ENCODE results near the gene TAPBP. TPM values are rescaled to one million over a fixed set of nuclear protein-coding genes. Genes with fewer than 3 reads are reported as not detected.
A peak's percentile ranks its signal among the peaks of the same experiment; 100 is the strongest.
"Not testable (repeated sequence)": the region's sequence is repeated elsewhere in the genome, so short reads cannot be mapped to it uniquely, and the experiment has no call there.

The TAPBP gene
- total RNA-seq (100 to 1,000 TPM in 1 of 2 donors, 10 to 100 TPM in 1; 73.9 to 113 TPM), polyA plus RNA-seq (10 to 100 TPM; 12.5 to 34.7 TPM)
- long read RNA-seq, donor 1, transcript TAPBP-234 (8 exons, 3,759 nt) = major isoform, 24 of 72 reads
- long read RNA-seq, donor 1, partial matches to known transcripts = 9 of 72 reads
- long read RNA-seq, donor 1, other reads (novel, unspliced or antisense) = 39 of 72 reads
- long read RNA-seq, donor 2, transcript TAPBP-234 (8 exons, 3,759 nt) = major isoform, 19 of 61 reads
- long read RNA-seq, donor 2, partial matches to known transcripts = 21 of 61 reads
- long read RNA-seq, donor 2, other reads (novel, unspliced or antisense) = 19 of 61 reads

GRCh38 chr6:33313709-33314514 is at the start of gene TAPBP:
Gene TAPBP (minus strand): TSS chr6:33314078. CDS start chr6:33314041, 37 bp downstream.
- ATAC-seq (ENCODE audit: low FRiP score) = peak; percentile 38
- intact Hi-C loops (cut with DNase I) = loop anchor here in 1 of 2 donors (5.0 kb wide), 1 partner anchor 37 kb away; the partner anchor contains the start of gene B3GALT4
- WGBS, 2 donors = 0% methylated on average over 44 to 47 of the region's 47 CpGs

GRCh38 chr6:33363486-33363885 is 49.6 kb upstream of the TAPBP start:
- WGBS, 2 donors = 76 to 78% methylated on average over 12 of the region's 12 CpGs
- ATAC-seq (ENCODE audit: low FRiP score); H3K4me1 ChIP-seq (ENCODE audit: control insufficient read depth in 1 of 2, insufficient read depth in 2 of 2, low read length in 2 of 2); H3K27ac ChIP-seq (ENCODE audit: low read depth in 1 of 2, low read length in 2 of 2); H3K27me3 ChIP-seq (ENCODE audit: control insufficient read depth in 1 of 2, insufficient read depth in 2 of 2, low read length in 1 of 2); H3K4me3 ChIP-seq (ENCODE audit: low read length in 2 of 2); intact Hi-C loops (cut with DNase I); H3K36me3 ChIP-seq (ENCODE audit: control insufficient read depth in 1 of 2, insufficient read depth in 2 of 2, low read length in 1 of 2); H3K9me3 ChIP-seq (ENCODE audit: control insufficient read depth, low read length); DNase-seq: not testable (repeated sequence)

More at GRCh38 chr6:33313709-33314514, at the start of gene TAPBP:
- peak; percentile 79 to 83 for DNase-seq
- no peaks in the 10 kb centered on the region for H3K9me3 ChIP-seq (ENCODE audit: control insufficient read depth, low read length)
- H3K27ac ChIP-seq (ENCODE audit: low read depth in 1 of 2, low read length in 2 of 2) = peak within 1 kb of the TSS; percentile 36 to 56
- H3K36me3 ChIP-seq (ENCODE audit: control insufficient read depth in 1 of 2, insufficient read depth in 2 of 2, low read length in 1 of 2) = no peaks in the 10 kb centered on the region
- H3K27me3 ChIP-seq (ENCODE audit: control insufficient read depth in 1 of 2, insufficient read depth in 2 of 2, low read length in 1 of 2) = no peaks in the 10 kb centered on the region
- H3K4me3 ChIP-seq (ENCODE audit: low read length in 2 of 2) = peak within 1 kb of the TSS; percentile 83 to 91
- H3K4me1 ChIP-seq (ENCODE audit: control insufficient read depth in 1 of 2, insufficient read depth in 2 of 2, low read length in 2 of 2) = no peaks in the 10 kb centered on the region

- Histone ChIP-seq H3K4me3 (ENCODE audit: low read length in 2 of 2) (no peak overlapping the region), H3K36me3 (ENCODE audit: control insufficient read depth in 1 of 2, insufficient read depth in 2 of 2, low read length in 1 of 2) (no peaks in the 10 kb centered on the region), H3K9me3 (ENCODE audit: control insufficient read depth, low read length) (no peaks in the 10 kb centered on the region), H3K27ac (ENCODE audit: low read depth in 1 of 2, low read length in 2 of 2) (no peak overlapping the region), H3K27me3 (ENCODE audit: control insufficient read depth in 1 of 2, insufficient read depth in 2 of 2, low read length in 1 of 2) (no peaks in the 10 kb centered on the region), H3K4me1 (ENCODE audit: control insufficient read depth in 1 of 2, insufficient read depth in 2 of 2, low read length in 2 of 2) (no peaks in the 10 kb centered on the region)
- ATAC-seq (ENCODE audit: low FRiP score) (no peak), DNase-seq (no peak)
- intact Hi-C loops (cut with DNase I) = no loop called here
Observed at GRCh38 chr6:33359331-33359730, 45.5 kb upstream of the TAPBP start.

GRCh38 chr6:33357160-33357871 is 43.4 kb upstream of the TAPBP start:
- ATAC-seq (ENCODE audit: low FRiP score); intact Hi-C loops (cut with DNase I); DNase-seq; H3K27ac ChIP-seq (ENCODE audit: low read depth in 1 of 2, low read length in 2 of 2); H3K4me3 ChIP-seq (ENCODE audit: low read length in 2 of 2); H3K27me3 ChIP-seq (ENCODE audit: control insufficient read depth in 1 of 2, insufficient read depth in 2 of 2, low read length in 1 of 2); H3K36me3 ChIP-seq (ENCODE audit: control insufficient read depth in 1 of 2, insufficient read depth in 2 of 2, low read length in 1 of 2); H3K4me1 ChIP-seq (ENCODE audit: control insufficient read depth in 1 of 2, insufficient read depth in 2 of 2, low read length in 2 of 2); H3K9me3 ChIP-seq (ENCODE audit: control insufficient read depth, low read length): not testable (repeated sequence)
- 66 to 71% methylated on average over 13 of the region's 13 CpGs for WGBS, 2 donors

GRCh38 chr6:33356295-33356694 is 42.4 kb upstream of the TAPBP start:
- WGBS, 2 donors = 78 to 79% methylated on average over 3 of the region's 3 CpGs
- no peak overlapping the region for H3K27ac ChIP-seq (ENCODE audit: low read depth in 1 of 2, low read length in 2 of 2)
- no peak overlapping the region for H3K4me3 ChIP-seq (ENCODE audit: low read length in 2 of 2)
- intact Hi-C loops (cut with DNase I) = no loop called here
- DNase-seq (no peak), ATAC-seq (ENCODE audit: low FRiP score) (no peak)
- H3K27me3 ChIP-seq (ENCODE audit: control insufficient read depth in 1 of 2, insufficient read depth in 2 of 2, low read length in 1 of 2) = no peaks in the 10 kb centered on the region
- no peaks in the 10 kb centered on the region for H3K36me3 ChIP-seq (ENCODE audit: control insufficient read depth in 1 of 2, insufficient read depth in 2 of 2, low read length in 1 of 2)
- no peaks in the 10 kb centered on the region for H3K4me1 ChIP-seq (ENCODE audit: control insufficient read depth in 1 of 2, insufficient read depth in 2 of 2, low read length in 2 of 2)
- H3K9me3 ChIP-seq (ENCODE audit: control insufficient read depth, low read length) = no peaks in the 10 kb centered on the region

GRCh38 chr6:33355860-33356259 is 42.0 kb upstream of the TAPBP start:
- H3K27me3 ChIP-seq (ENCODE audit: control insufficient read depth in 1 of 2, insufficient read depth in 2 of 2, low read length in 1 of 2); intact Hi-C loops (cut with DNase I); H3K4me1 ChIP-seq (ENCODE audit: control insufficient read depth in 1 of 2, insufficient read depth in 2 of 2, low read length in 2 of 2); H3K27ac ChIP-seq (ENCODE audit: low read depth in 1 of 2, low read length in 2 of 2); H3K36me3 ChIP-seq (ENCODE audit: control insufficient read depth in 1 of 2, insufficient read depth in 2 of 2, low read length in 1 of 2); DNase-seq; ATAC-seq (ENCODE audit: low FRiP score); H3K9me3 ChIP-seq (ENCODE audit: control insufficient read depth, low read length); H3K4me3 ChIP-seq (ENCODE audit: low read length in 2 of 2): not testable (repeated sequence)
- WGBS, 2 donors = 86 to 92% methylated on average over 6 of the region's 6 CpGs

- WGBS, 2 donors = 89 to 94% methylated on average over 5 of the region's 5 CpGs
- DNase-seq (no peak), ATAC-seq (ENCODE audit: low FRiP score) (no peak)
- intact Hi-C loops (cut with DNase I) = no loop called here
- no peak overlapping the region for H3K27ac ChIP-seq (ENCODE audit: low read depth in 1 of 2, low read length in 2 of 2)
- no peaks in the 10 kb centered on the region for H3K9me3 ChIP-seq (ENCODE audit: control insufficient read depth, low read length)
- no peaks in the 10 kb centered on the region for H3K27me3 ChIP-seq (ENCODE audit: control insufficient read depth in 1 of 2, insufficient read depth in 2 of 2, low read length in 1 of 2)
- H3K4me3 ChIP-seq (ENCODE audit: low read length in 2 of 2) = no peak overlapping the region
- no peaks in the 10 kb centered on the region for H3K4me1 ChIP-seq (ENCODE audit: control insufficient read depth in 1 of 2, insufficient read depth in 2 of 2, low read length in 2 of 2)
- no peaks in the 10 kb centered on the region for H3K36me3 ChIP-seq (ENCODE audit: control insufficient read depth in 1 of 2, insufficient read depth in 2 of 2, low read length in 1 of 2)
Observed at GRCh38 chr6:33347816-33348215, 33.9 kb upstream of the TAPBP start.

- 89 to 95% methylated on average over 5 of the region's 5 CpGs for WGBS, 2 donors
- H3K27me3 ChIP-seq (ENCODE audit: control insufficient read depth in 1 of 2, insufficient read depth in 2 of 2, low read length in 1 of 2); H3K27ac ChIP-seq (ENCODE audit: low read depth in 1 of 2, low read length in 2 of 2); DNase-seq; ATAC-seq (ENCODE audit: low FRiP score); H3K9me3 ChIP-seq (ENCODE audit: control insufficient read depth, low read length); H3K4me1 ChIP-seq (ENCODE audit: control insufficient read depth in 1 of 2, insufficient read depth in 2 of 2, low read length in 2 of 2); intact Hi-C loops (cut with DNase I); H3K36me3 ChIP-seq (ENCODE audit: control insufficient read depth in 1 of 2, insufficient read depth in 2 of 2, low read length in 1 of 2); H3K4me3 ChIP-seq (ENCODE audit: low read length in 2 of 2): not testable (repeated sequence)
Observed at GRCh38 chr6:33346972-33347371, 33.1 kb upstream of the TAPBP start.

Measured in aorta (tissue), 5 donors.